Stimulated activated CD8-positive, alpha-beta memory T cell treated with anti-CD3 and anti-CD28 coated beads, Interleukin-7, amount 100 ng/mL, for 24 hours (primary cell): Measurements from ENCODE around the gene VAMP4.
"Not testable (repeated sequence)": the region's sequence is repeated elsewhere in the genome, so short reads cannot be mapped to it uniquely, and the experiment has no call there.

Source experiments
- DNase-seq: peaks from one replicate; pipeline ENCODE4 v3.0.0-alpha.2; 2020; ENCODE audit warnings: low read depth

VAMP4 gene

DNA sequence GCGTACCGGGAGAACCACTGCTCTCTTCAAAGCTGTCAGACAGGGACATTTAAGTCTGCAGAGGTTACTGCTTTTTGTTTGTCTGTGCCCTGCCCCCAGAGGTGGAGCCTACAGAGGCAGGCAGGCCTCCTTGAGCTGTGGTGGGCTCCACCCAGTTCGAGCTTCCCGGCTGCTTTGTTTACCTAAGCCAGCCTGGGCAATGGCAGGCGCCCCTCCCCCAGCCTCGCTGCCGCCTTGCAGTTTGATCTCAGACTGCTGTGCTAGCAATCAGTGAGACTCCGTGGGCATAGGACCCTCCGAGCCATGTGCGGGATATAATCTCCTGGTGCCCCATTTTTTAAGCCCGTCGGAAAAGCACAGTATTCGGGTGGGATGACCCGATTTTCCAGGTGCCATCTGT lies 46.1 kb downstream of the VAMP4 start:
- not testable (repeated sequence) for DNase-seq

DNA sequence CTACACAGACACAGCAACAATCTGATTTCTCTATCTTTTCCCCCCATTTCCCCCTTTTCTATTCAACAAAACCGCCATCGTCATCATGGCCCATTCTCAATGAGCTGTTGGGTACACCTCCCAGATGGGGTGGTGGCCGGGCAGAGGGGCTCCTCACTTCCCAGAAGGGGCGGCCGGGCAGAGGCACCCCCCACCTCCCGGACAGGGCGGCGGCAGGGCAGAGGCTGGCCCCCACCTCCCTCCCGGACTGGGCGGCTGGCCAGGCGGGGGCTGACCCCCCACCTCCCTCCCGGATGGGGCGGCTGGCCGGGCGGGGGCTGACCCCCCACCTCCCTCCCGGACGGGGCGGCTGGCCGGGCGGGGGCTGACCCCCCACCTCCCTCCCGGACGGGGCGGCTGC lies 48.3 kb downstream of the VAMP4 start:
- DNase-seq: not testable (repeated sequence)

DNA sequence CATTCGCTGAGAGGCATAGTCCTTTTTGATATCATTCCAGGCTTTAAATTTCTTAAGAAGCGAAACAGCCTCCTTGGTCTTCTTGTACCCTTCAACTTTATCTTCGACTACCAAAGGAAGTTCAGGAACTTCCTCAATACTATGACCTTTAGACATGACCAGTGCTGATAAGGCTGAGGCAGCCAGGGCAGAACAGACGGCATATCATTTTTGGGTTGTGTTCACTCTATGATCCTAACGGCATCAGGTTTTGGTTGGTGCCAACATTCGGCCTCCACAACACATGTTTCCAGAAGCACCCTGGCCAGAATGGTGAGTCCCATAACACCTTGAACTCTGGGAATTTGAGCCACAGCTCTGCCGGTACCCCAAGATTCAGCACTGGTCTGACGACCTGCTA lies 58.0 kb downstream of the VAMP4 start:
- DNase-seq: no peak

DNA sequence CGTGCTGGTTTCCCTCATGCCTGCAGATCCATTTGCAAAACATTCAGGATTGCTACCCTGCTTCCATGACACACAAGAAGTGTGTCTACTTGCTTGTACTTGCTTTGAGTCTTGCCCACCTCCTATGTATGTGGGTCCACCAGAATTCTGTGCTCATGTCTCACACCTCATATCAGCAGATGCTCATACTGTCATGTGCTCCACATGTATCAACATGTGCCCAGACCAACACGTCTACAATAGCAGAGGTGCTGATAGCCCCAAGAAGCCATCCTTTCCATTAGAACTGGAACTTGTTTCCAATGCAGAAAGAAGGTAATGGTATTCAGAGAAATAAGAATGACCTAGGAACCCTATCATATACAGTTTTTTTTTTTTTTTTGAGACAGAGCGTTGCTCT lies 61.5 kb downstream of the VAMP4 start:
- no peak for DNase-seq

GRCh38 chr1:171676823-171677222 lies 65.0 kb downstream of the VAMP4 start:
- no peak for DNase-seq

GRCh38 chr1:171674431-171675405 lies 67.1 kb downstream of the VAMP4 start:
- DNase-seq: no peak

GRCh38 chr1:171670739-171671138 lies 71.1 kb downstream of the VAMP4 start:
- DNase-seq: no peak

GRCh38 chr1:171668372-171668771 lies 73.5 kb downstream of the VAMP4 start:
- DNase-seq: no peak

GRCh38 chr1:171666114-171666769 lies 75.6 kb downstream of the VAMP4 start:
- no peak for DNase-seq

DNA sequence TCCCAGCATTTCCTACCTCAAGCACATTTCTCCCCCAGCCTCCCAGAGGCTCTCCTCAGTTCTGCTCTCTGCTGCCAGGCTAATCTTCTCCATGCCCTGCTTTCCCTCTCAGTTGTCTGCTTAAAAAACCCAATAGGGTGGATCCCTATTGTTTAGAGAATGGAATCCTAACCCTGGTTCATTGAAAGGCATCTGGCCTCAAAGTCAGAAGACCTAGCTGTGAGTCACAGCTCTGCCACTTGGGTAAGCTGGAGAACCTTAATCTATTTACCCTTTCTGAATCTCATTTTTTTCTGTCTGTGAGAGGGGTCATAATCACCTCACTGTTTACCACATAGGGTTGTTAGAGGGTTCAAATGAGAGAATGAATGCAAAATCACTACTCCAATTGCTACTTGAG lies 76.9 kb downstream of the VAMP4 start:
- DNase-seq: no peak

GRCh38 chr1:171663854-171664575 lies 77.8 kb downstream of the VAMP4 start:
- DNase-seq: no peak

DNA sequence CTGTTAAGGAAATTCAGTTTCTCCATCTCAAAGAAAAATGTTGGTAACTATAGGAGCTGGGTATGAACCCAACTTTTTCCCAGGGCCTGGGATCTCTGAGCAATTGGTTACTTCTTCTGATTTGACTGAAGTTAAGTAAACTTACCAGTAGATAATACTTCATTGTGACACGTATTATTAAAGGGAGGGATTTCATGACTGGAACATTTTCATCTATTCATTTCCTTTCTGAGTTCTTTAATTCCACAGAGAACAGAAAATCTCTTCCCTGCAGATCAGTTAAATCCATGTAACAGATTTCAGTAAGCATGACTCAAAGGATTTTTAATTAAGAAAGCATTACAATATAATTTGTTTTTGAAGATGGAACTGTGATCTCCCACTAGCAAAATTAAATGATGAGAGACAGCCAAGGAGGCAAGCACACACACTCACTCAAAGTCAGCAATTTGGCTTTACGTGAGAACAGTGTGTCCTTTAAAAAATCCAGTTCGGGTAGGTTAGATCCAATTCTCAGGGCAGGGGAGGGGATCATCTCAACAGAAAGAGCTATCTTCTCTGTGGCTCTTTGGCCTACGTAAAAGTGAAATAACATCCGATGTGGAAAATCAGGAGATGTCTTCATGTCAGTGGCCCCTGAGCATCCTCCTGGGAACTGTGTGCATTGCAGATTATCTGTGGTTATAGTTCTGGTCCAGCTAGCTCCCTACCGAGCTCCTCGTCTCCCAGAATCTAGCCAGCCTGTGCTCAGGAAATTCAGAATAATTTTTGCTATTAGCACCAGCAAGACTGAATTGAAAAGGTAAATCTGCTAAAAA lies 78.6 kb downstream of the VAMP4 start:
- DNase-seq: no peak

GRCh38 chr1:171661076-171661650 lies 80.7 kb downstream of the VAMP4 start:
- DNase-seq: no peak

- not testable (repeated sequence) for DNase-seq
Observed at GRCh38 chr1:171656206-171656605, 85.7 kb downstream of the VAMP4 start.

DNA sequence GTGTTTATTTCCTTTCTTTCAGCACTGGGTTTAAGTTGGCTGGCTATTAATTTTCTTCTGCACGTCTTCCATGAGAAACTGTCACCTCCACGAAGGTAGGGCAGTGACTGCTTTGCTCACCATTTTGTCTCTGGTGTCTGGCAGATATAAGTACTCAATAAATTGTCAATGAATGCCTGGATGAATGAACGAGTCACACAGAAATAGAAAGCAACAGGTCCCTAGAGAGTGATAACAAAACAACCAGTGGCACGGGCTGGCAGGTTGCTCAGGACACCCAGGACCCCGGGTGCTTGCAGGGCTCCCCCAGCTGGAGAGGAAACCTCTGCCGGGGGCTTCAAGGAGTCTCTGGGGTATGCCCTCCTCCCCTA lies 86.1 kb downstream of the VAMP4 start:
- DNase-seq: no peak

GRCh38 chr1:171654942-171655745 lies 86.7 kb downstream of the VAMP4 start:
- peak; percentile 59 for DNase-seq

DNA sequence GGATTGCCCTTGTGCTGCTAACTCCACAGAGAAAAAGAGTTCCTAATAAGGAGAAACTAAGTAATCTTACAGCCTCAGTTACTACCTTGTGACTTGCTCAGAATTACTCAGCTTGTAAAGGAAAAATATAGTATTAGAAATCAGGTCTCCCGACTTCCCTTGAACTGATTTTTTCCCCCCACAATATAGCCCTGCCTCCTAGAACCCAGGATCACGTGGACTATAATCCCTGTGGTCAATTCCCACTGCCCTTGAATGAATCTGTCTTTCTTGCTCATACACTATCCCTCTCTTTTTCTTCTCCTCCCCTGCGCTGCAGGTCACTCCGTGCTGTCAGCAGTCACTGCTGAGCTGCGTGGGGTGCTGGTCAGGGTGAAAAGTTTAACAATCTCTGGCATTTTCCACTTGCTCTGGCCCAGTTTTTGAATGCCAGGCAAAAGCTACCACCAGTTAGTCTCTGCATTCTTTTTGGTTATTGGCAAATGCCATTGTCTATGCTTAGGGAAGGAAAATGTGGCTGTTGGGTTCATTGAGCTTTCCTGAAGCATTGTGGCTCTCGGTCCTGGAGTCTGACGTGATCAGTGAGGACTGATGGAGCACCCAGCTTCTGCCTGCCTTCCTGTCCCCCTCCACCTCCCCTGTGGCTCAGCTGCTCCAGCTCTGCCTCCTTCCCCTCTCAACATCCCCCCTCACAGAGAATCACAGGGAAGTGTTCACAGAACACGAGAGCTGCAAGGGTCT lies 87.5 kb downstream of the VAMP4 start:
- no peak for DNase-seq

GRCh38 chr1:171653796-171654195 lies 88.1 kb downstream of the VAMP4 start:
- no peak for DNase-seq

- DNase-seq: no peak
Observed at GRCh38 chr1:171652234-171652822, 89.5 kb downstream of the VAMP4 start, which contains the start of gene MYOC. TSS of gene MYOC (minus strand) at chr1:171652688. CDS start at chr1:171652611, 77 bp downstream.
